Right renal cortex interstitium (tissue), 3 donors: ENCODE results near the gene MICAL2. TPM values are rescaled to one million over a fixed set of nuclear protein-coding genes. Genes with fewer than 3 reads are reported as not detected.

Experiments
- DNase-seq, 3 donors: peaks; one replicate each; pipeline ENCODE4 v3.0.0-alpha.2; 2013; ENCODE audit warnings: low read depth in 3 of 3, low spot score in 2 of 3
- polyA plus RNA-seq, 3 donors: library from polyadenylated mRNA; unstranded; fragments of 120-200 nt; gene quantifications; one replicate each; pipeline ENCODE4 v1.2.1, GENCODE V29; 2013; ENCODE audit not compliant: insufficient read length in 3 of 3

MICAL2 gene
- polyA plus RNA-seq, 3 donors, result 6.7 to 8.3 (median 7.1) TPM

- no peak for DNase-seq
These were observed 33.4 kb upstream of the MICAL2 start for GRCh38 chr11:12076840-12077534.

- no peak for DNase-seq
These were observed 32.7 kb upstream of the MICAL2 start for GRCh38 chr11:12077535-12078280.

GRCh38 chr11:12079726-12080556, 30.4 kb upstream of the MICAL2 start:
- DNase-seq, result no peak

GRCh38 chr11:12083380-12083779, 27.0 kb upstream of the MICAL2 start:
- DNase-seq, result no peak

- DNase-seq, result no peak
These were observed 26.1 kb upstream of the MICAL2 start for GRCh38 chr11:12084256-12084655.

GRCh38 chr11:12085371-12086251, 24.8 kb upstream of the MICAL2 start:
- DNase-seq, result no peak

GRCh38 chr11:12086271-12087074, 23.9 kb upstream of the MICAL2 start:
- no peak for DNase-seq

- DNase-seq, result no peak
These were observed 23.1 kb upstream of the MICAL2 start for GRCh38 chr11:12087075-12088004.

GRCh38 chr11:12088047-12088481, 22.3 kb upstream of the MICAL2 start:
- DNase-seq, result no peak

GRCh38 chr11:12088531-12088930, 21.9 kb upstream of the MICAL2 start:
- DNase-seq, result no peak

GRCh38 chr11:12089041-12089440, 21.3 kb upstream of the MICAL2 start:
- no peak for DNase-seq

- no peak for DNase-seq
These were observed 20.9 kb upstream of the MICAL2 start for GRCh38 chr11:12089473-12089872.

GRCh38 chr11:12090061-12090591, 20.3 kb upstream of the MICAL2 start:
- no peak for DNase-seq

GRCh38 chr11:12090761-12091258, 19.6 kb upstream of the MICAL2 start:
- DNase-seq, result no peak

- DNase-seq, result no peak
These were observed 18.3 kb upstream of the MICAL2 start for GRCh38 chr11:12091956-12092558.

GRCh38 chr11:12092714-12093113, 17.7 kb upstream of the MICAL2 start:
- DNase-seq, result no peak
